NCI-H2081 treated with DMSO at 0.1 percent for 48 hours (cell line): ENCODE measurements around the gene FMN2.
"Not testable (repeated sequence)": the region's sequence is repeated elsewhere in the genome, so short reads cannot be mapped to it uniquely, and the experiment has no call there.

Experiments used
- DNase-seq: peaks from one replicate; lab custom pipeline; 2025; lab: John Stamatoyannopoulos, UW

Gene FMN2

GRCh38 chr1:240314845-240315801 is 223.4 kb downstream of the FMN2 start:
- DNase-seq, result no peak

- no peak for DNase-seq
Observed at GRCh38 chr1:240319998-240320397, 228.3 kb downstream of the FMN2 start.

GRCh38 chr1:240320659-240321058 is 229.0 kb downstream of the FMN2 start:
- no peak for DNase-seq

DNA sequence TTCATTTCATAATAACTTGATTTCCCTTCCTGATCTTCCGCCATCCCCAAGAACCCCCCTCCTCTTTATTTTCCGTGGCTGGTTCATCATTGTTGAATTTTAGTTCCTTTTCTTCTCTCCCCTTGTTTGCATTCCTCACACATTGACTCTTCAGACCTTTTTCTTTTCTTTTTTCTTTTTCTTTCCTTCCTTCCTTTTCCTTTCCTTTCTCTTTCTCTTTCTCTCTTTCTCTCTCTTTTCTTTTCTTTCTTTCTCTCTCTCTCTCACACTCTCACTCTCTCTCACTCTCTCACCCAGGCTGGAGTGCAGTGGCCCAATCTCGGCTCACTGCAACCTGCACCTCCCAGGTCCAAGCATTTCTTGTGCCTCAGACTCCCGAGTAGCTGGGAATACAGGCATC is 231.3 kb downstream of the FMN2 start:
- DNase-seq, result no peak

DNA sequence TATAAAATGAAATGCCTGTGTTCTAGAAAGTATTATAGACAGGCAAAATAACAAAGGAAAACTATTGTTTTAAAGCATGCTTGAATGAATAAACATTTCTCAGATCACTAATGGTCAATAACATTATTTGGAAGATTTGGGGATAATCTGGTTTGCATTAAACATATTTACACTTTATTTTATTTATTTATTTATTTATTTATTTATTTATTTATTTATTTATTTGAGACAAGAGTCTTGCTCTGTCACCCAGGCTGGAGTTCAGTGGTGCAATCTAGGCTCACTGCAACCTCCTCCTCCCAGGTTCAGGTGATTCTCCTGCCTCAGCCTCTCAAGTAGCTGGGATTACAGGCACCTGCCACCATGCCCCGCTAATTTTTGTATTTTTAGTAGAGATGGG is 236.7 kb downstream of the FMN2 start:
- not testable (repeated sequence) for DNase-seq

GRCh38 chr1:240329443-240329842 is 237.8 kb downstream of the FMN2 start:
- no peak for DNase-seq

DNA sequence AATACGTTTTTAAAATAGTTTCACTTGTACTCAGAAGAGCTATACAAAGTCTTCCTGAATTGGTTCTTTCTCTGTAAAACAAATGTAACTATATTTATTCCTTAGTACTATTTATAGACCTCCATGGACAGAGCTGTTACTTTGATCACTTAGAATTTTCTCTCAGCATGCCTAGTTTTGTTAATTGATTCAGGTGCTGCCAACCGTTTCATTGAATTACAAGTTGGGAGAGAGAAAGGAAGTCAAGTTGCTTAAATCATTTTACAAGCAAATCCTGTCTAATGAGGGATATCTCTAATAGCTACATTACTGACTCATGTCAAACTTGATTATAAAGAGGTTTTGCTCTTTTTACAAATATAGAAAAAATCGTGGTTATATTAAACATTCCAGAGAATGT is 241.0 kb downstream of the FMN2 start:
- no peak for DNase-seq

- DNase-seq, result no peak
Observed at GRCh38 chr1:240337781-240338180, 246.1 kb downstream of the FMN2 start.

- DNase-seq, result no peak
Observed at GRCh38 chr1:240338837-240339236, 247.2 kb downstream of the FMN2 start.

DNA sequence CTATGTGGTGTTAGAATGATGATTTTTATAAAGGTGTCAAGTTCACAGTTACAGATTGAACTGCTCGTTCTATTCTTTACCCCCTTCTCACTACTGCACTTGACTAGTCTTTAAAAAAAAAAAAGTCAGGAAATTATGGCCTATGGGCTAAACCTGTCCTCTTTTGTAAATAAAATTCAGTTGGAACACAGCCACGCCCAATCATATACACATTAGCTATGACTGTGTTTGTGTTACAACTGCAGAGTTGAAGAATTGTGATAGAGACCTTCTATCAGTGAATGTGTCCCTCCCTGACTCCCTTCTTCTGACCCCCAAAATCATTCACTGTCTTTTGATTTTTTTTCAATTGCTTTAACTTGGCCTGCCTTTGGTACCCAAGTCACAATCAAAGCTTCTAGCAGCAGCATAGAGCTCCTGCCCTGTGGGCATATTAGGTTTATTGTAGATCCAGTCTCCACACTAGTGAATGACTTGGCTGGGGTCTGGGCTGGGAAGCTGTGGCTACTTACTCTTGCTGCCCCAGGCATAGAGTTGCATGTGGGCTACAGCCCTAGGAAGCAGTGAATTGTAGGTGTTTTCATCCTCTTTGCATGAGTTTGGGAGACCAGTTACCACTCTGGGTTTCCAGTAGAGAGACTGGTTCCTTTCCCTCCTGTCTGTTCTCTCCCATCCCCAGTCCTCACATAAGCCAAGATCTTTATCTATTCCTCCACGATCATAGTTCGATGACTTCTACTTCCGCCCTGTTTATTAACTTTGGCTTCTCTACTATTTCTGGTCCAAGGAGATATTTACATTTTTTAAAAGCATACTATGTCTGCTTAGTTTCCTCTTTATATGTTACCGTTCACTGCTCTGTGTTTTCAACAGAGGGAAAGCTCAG is 249.9 kb downstream of the FMN2 start:
- no peak for DNase-seq

DNA sequence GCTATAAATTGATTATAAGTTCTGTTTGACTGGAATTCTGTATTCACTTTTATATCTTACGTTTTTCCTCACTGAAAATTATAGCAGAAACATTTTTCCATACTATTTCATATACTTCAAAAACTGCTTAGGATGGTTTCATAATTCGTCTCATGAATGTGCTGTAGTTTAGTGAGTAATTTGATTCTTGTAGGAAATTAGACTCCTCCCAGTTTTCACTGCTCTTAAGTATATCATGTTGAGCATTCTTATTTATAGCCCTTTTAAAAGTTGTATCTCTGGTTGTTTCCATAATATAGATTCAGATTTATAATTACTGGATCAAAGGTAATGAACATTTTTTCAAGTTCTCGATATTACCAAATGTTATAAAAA is 250.6 kb downstream of the FMN2 start:
- no peak for DNase-seq

DNA sequence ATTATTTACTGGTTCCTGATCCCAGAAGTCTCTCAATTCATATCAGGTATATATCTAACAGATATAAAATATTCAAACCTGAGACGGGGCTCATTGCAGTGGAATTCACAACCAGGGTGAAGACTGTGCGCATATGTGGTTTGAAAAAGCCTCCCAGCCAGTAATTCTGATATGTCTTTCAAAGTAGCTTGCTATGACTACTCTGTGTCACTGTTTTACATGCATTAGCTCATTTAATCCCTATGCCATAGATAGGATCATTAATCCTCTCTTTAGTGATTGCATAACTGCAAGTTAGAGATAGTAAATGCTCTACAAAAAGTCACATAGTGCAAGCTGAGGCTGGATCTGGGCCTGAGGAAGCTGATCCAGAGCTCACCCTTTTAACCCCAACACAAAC is 251.4 kb downstream of the FMN2 start:
- DNase-seq, result no peak

DNA sequence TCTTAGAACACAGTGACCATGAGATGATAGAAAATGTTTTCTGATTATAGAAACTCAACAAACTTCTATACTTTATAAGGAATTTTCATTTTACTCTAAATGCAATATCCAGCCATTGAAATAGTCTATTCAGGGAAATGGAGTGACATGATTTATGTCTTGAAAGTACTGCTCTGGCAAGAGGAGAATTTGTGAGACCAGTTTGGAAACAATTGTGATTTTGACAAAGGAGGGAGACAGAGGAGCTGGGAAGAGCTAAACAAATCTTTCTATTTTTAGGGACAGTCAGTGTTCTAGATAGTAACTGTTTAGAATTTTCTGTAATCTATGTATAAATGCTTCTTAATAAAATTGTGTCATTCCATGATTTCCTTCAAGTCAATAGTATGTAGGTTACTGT is 252.3 kb downstream of the FMN2 start:
- DNase-seq, result no peak

- no peak for DNase-seq
Observed at GRCh38 chr1:240344918-240345317, 253.2 kb downstream of the FMN2 start.

GRCh38 chr1:240349695-240350094 is 258.0 kb downstream of the FMN2 start:
- no peak for DNase-seq

DNA sequence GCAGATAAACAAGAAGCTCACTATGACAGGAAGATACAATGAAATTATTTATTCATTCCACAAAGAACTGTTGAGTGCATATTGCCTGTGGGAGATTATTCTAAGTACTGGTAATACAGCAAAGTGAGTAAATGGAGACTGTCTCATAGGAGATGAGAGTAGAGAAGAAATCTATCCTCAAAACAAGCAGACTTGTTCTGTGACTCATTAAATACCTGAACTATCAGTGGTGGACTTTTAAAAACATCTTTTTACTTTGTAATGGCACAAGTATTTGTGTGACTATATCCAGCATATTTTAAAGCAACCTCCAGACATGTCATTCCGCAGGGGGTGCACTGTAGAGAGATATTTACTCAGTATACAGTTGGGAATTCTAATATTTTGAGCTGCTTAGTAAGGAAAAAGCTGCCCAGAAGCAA is 259.2 kb downstream of the FMN2 start:
- no peak for DNase-seq

GRCh38 chr1:240351690-240352089 is 260.0 kb downstream of the FMN2 start:
- DNase-seq, result no peak

GRCh38 chr1:240352769-240353168 is 261.1 kb downstream of the FMN2 start:
- DNase-seq, result no peak

DNA sequence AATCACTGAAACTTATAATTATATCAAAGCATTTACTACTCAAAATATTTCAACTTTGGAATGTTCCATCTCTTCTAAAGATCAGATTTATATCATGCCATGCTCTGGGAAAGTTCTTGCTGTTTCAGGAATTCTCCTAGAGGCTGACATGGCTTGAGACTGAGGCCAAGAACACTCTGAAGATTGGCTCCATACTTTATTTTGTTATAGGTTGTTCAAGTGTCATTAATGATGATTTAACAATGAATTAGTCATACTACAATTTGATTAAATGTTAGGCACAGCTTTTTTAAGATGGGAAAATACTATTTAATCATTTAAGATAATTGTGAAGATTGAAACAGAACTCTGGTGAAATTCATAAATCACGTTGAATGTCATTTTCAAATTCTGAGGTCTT is 264.9 kb downstream of the FMN2 start:
- no peak for DNase-seq

GRCh38 chr1:240362046-240362445 is 270.4 kb downstream of the FMN2 start:
- no peak for DNase-seq

GRCh38 chr1:240362826-240363225 is 271.1 kb downstream of the FMN2 start:
- no peak for DNase-seq

DNA sequence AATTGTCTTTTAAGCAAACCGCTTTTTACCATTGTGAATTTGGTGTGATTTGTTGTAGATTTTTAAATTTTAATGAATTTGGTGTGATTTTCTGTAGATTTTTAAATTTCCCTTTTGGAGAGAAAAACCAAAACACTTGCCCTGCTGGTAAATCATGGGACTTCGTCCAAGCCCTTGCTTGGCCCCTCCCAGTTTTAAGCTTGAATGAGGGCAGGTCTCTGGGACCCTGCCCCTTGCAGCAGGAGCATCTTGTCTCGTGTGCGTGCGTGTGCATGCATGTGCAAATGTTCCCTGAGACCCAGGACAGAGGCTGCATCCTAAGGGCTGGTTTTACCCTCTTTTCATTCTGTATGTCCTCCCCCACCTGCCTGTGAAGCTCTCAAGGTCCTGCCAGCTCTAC is 271.6 kb downstream of the FMN2 start:
- DNase-seq, result no peak

- DNase-seq, result no peak
Observed at GRCh38 chr1:240363914-240364313, 272.2 kb downstream of the FMN2 start.
